Breast epithelium (tissue), 4 donors: Measurements from ENCODE around the gene ITGB2. TPM values are rescaled to one million over a fixed set of nuclear protein-coding genes. Genes with fewer than 3 reads are reported as not detected.

Source experiments
- DNase-seq, 2 donors: peaks; one replicate each; pipeline ENCODE4 v3.0.0-alpha.2; 2019; ENCODE audit warnings: low spot score in 2 of 2
- H3K27ac ChIP-seq, 2 donors: fragments of 200-600 bp; sonication (generic) in 1 of 2; one replicate each; pipeline ENCODE4 v1.5.1; 2016 to 2019; ENCODE audit warnings: mild to moderate bottlenecking in 1 of 2
- H3K27me3 ChIP-seq, 2 donors: fragments of 200-600 bp; sonication (generic) in 1 of 2; one replicate each; pipeline versions ENCODE4 v1.5.1 to v1.6.0; 2017 to 2019; ENCODE audit warnings: control low read depth in 1 of 2, mild to moderate bottlenecking in 1 of 2
- H3K36me3 ChIP-seq: fragments of 200-600 bp; one replicate; pipeline ENCODE4 v1.5.1; 2019
- H3K4me1 ChIP-seq, 2 donors: fragments of 200-600 bp; sonication (generic); one replicate each; pipeline ENCODE4 v1.5.1; 2016 to 2019; ENCODE audit warnings: control low read depth in 1 of 2
- H3K4me3 ChIP-seq, 3 donors: fragments of 200-600 bp; sonication (generic); 1 replicate in 2 of 3; 2 replicates in 1 of 3; pipeline ENCODE4 v1.5.1; 2016 to 2019; ENCODE audit warnings: mild to moderate bottlenecking in 3 of 3, moderate library complexity in 2 of 3
- H3K9me3 ChIP-seq, 2 donors: fragments of 200-600 bp; sonication (generic) in 1 of 2; one replicate each; pipeline ENCODE4 v1.5.1; 2016 to 2019; ENCODE audit warnings: control low read depth in 1 of 2
- POLR2A ChIP-seq: fragments of 450-650 bp; IDR thresholded peaks from one replicate; pipeline ENCODE4 v1.6.1; 2016; ENCODE audit warnings: antibody characterized with exemption, mild to moderate bottlenecking, moderate library complexity
- POLR2AphosphoS5 ChIP-seq, 3 donors: sonication (generic); formaldehyde crosslinking; IDR thresholded peaks; one replicate each; pipeline ENCODE4 v1.6.1; 2017; ENCODE audit warnings: antibody characterized with exemption in 3 of 3
- intact Hi-C: fragments of 100-400 bp; cut with DNase I; formaldehyde crosslinking; loops from one replicate; pipeline ENCODE4 v1.15.1; 2023; ENCODE audit warnings: low total_unique reads
- total RNA-seq, 3 donors: library from RNA; depleted of rRNA; stranded (reverse); fragments of >200 nt; gene quantifications; one replicate each; pipeline ENCODE4 v1.1.0, GENCODE V29; 2016
- TF ChIP-seq, protein P1 (sequence below), 3 donors: fragments of 450-650 bp; IDR thresholded peaks; one replicate each; pipeline ENCODE4 v1.5.1; 2016 to 2017; ENCODE audit warnings: antibody characterized with exemption in 3 of 3, mild to moderate bottlenecking in 3 of 3, moderate library complexity in 3 of 3

Gene ITGB2
- total RNA-seq, 3 donors from 2014 or later: 19.7 to 242 (median 92.8) TPM

DNA sequence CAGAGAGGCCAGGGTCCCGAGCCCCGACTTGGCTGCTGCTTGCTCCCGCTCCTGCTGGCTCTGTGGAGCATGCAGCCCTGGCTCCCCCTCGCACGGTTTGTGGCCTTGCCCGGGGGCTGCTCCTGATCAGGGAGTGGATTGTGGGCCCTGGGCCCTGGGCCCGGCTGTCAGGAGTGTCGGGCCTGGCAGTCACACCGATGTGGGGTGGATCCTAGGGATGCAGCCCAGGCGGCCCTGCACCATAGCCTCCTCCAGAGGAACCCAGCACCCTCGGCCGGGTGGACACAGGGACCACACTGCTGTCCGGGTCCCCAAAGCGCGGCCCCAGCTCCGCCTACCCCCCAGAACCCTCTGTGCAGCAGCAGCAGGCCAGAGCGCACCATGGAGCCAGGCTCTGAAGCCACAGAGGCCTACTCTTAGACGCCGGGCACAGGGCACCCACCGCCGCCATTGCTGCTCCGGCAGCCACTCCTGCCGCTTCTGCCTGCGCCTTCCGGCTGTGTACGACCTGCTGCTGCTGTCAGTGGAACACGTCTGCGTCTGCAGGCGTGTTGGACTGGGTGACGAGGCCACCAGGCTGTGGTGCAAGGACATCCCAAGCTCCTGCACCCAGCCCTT is 28.6 kb upstream of the ITGB2 start:
- no peaks in the 10 kb centered on the region for H3K9me3 ChIP-seq
- H3K4me3 ChIP-seq: no peak overlapping the region
- H3K4me1 ChIP-seq: peaks cover 4 to 10% of the 10 kb centered on the region in 2 donors
- H3K27me3 ChIP-seq: no peaks in the 10 kb centered on the region
- intact Hi-C loops: loop anchor here (5.0 kb wide), 1 partner anchor 183 kb away; no protein-coding TSS in a partner anchor
- no peak for DNase-seq
- H3K36me3 ChIP-seq: peaks cover 3% of the 10 kb centered on the region
- H3K27ac ChIP-seq: peak overlapping the region; percentile 29 to 35
- TF ChIP-seq, protein P1, sequence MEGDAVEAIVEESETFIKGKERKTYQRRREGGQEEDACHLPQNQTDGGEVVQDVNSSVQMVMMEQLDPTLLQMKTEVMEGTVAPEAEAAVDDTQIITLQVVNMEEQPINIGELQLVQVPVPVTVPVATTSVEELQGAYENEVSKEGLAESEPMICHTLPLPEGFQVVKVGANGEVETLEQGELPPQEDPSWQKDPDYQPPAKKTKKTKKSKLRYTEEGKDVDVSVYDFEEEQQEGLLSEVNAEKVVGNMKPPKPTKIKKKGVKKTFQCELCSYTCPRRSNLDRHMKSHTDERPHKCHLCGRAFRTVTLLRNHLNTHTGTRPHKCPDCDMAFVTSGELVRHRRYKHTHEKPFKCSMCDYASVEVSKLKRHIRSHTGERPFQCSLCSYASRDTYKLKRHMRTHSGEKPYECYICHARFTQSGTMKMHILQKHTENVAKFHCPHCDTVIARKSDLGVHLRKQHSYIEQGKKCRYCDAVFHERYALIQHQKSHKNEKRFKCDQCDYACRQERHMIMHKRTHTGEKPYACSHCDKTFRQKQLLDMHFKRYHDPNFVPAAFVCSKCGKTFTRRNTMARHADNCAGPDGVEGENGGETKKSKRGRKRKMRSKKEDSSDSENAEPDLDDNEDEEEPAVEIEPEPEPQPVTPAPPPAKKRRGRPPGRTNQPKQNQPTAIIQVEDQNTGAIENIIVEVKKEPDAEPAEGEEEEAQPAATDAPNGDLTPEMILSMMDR (IDR thresholded peaks at IDR 0.05): no peak

DNA sequence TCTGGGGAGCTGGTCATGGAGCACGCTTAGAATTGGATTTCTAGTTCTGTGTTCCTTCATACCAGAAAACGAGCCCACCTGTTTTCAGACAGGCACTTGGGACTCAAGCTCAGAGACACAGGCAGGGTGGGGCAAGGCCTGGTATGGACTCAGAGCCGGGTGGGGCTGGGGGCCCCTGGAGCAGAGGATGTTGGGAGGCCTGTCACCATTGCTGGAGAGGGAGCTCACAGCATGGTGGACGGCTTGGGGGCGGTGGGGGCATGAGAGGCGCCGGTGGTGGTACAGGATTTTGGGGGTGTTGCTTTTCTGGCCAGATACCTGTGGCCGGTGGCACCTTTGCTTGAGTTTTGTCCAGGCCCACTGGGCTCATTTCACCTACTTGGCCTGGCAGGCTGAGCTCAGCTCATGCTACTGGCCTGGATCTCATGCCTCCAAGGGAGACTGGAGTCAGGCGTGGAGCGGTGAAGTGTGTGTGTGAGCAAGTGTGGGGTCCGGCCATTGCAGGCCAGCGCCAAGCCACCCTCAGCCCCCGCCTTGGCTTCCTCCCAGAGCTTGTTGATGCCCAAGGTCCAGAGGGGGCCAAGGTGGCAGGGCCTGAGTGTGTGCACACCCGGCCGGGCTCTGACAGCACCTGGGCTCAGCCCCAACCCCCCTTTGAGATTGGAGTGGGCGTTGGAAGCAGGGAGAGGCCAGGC is 27.9 kb upstream of the ITGB2 start:
- no peak overlapping the region for H3K4me3 ChIP-seq
- no peaks in the 10 kb centered on the region for H3K9me3 ChIP-seq
- H3K27ac ChIP-seq: no peak overlapping the region
- TF ChIP-seq POLR2A (no peak), POLR2AphosphoS5 (IDR thresholded peaks at IDR 0.05) (no peak)
- TF ChIP-seq, protein P1 (IDR thresholded peaks at IDR 0.05): no peak
- peaks cover 3% of the 10 kb centered on the region for H3K36me3 ChIP-seq
- DNase-seq: no peak
- H3K27me3 ChIP-seq: no peaks in the 10 kb centered on the region
- intact Hi-C loops: loop anchor here (5.0 kb wide), 1 partner anchor 184 kb away; no protein-coding TSS in a partner anchor
- peaks cover 4 to 10% of the 10 kb centered on the region in 2 donors for H3K4me1 ChIP-seq

GRCh38 chr21:44947930-44948331 is 27.2 kb upstream of the ITGB2 start:
- peaks cover 3% of the 10 kb centered on the region for H3K36me3 ChIP-seq
- no peak overlapping the region for H3K4me3 ChIP-seq
- H3K4me1 ChIP-seq: peaks cover 4 to 10% of the 10 kb centered on the region in 2 donors
- H3K9me3 ChIP-seq: no peaks in the 10 kb centered on the region
- no peaks in the 10 kb centered on the region for H3K27me3 ChIP-seq
- intact Hi-C loops: loop anchor here (5.0 kb wide), 1 partner anchor 184 kb away; no protein-coding TSS in a partner anchor
- H3K27ac ChIP-seq: no peak overlapping the region
- no peak for DNase-seq
- TF ChIP-seq POLR2A: no peak
- TF ChIP-seq, protein P1 (IDR thresholded peaks at IDR 0.05): no peak
- no peak for TF ChIP-seq POLR2AphosphoS5 (IDR thresholded peaks at IDR 0.05)

DNA sequence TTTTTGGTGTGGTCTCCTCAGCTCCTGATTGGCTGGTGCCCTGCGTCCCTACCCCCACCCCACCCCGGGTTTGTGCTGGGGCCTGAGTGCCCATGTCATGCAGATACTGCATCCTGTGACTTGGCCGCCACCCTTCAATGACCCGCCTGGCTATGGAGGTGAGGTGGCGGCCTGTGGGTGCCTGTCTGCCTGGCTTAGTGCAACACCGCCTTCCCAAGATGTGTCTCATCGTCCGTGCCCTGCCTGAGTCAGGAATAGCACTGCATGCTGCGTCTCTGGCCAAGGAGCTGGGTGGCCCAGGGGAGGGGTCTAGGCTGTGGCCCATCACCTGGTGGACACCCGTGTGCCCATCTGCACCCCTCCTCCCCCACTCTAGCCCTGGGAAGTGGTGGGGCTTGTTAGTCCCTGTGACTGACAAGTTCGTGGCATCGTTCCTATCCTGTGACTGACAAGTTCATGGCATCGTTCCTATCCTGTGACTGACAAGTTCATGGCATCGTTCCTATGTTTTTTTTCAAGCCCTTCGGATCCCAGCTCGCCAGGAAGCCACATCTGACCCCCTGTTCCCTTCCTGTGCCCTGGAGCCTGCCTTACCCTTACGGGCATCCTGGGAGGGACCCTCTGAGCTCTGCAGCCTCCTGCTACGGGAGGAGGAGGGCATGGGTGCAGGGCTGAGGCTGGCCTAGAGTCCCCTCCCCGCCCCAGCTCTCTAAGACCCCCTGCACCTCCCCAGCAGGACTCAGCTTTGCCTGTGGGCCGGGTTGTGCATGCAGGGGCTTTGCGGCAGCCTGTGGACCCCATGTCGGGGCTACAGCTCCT is 26.6 kb upstream of the ITGB2 start:
- peak in 1 of 2 donors; percentile 36 for DNase-seq
- peaks cover 3% of the 10 kb centered on the region for H3K36me3 ChIP-seq
- H3K27ac ChIP-seq: no peak overlapping the region
- peaks cover 4 to 10% of the 10 kb centered on the region in 2 donors for H3K4me1 ChIP-seq
- no peak for TF ChIP-seq POLR2A
- TF ChIP-seq, protein P1 (IDR thresholded peaks at IDR 0.05): no peak
- no peak for TF ChIP-seq POLR2AphosphoS5 (IDR thresholded peaks at IDR 0.05)
- no peak overlapping the region for H3K4me3 ChIP-seq
- no peaks in the 10 kb centered on the region for H3K9me3 ChIP-seq
- intact Hi-C loops: loop anchor here (5.0 kb wide), 1 partner anchor 185 kb away; no protein-coding TSS in a partner anchor
- H3K27me3 ChIP-seq: no peaks in the 10 kb centered on the region
